ENCODE data around the gene ISL2. TPM values are rescaled to one million over a fixed set of nuclear protein-coding genes. Genes with fewer than 3 reads are reported as not detected.
A peak's percentile ranks its signal among the peaks of the same experiment; 100 is the strongest.

ISL2 gene
- polyA plus RNA-seq, 1 donor (not counting 4 experiments of a cell fraction or from before 2014, with no cell fraction given) = not detected

- Histone ChIP-seq H3K9me1 (ENCODE audit: control insufficient read depth, extremely low read depth, insufficient read depth, low read length) (no peaks in the 10 kb centered on the region), H3K9ac (ENCODE audit: control insufficient read depth, extremely low read depth, insufficient read depth, low read length) (no peak overlapping the region), H3K36me3 (ENCODE audit: control insufficient read depth in 2 of 2, extremely low read depth in 1 of 2, insufficient read depth in 2 of 2, low read length in 2 of 2) (no peaks in the 10 kb centered on the region), H4K20me1 (ENCODE audit: control insufficient read depth, extremely low read depth, insufficient read depth, low read length) (no peaks in the 10 kb centered on the region), H3K27me3 (ENCODE audit: control insufficient read depth, extremely low read depth, insufficient read depth, low read length) (no peaks in the 10 kb centered on the region), H3K9me3 (ENCODE audit: control insufficient read depth, low read depth, low read length) (no peaks in the 10 kb centered on the region), H3K4me1 (ENCODE audit: control insufficient read depth, extremely low read depth, insufficient read depth, low read length) (no peaks in the 10 kb centered on the region), H3K4me2 (ENCODE audit: control insufficient read depth, extremely low read depth, insufficient read depth, low read depth, low read length) (no peak overlapping the region), H3K79me2 (ENCODE audit: control insufficient read depth, insufficient read depth, low read length) (no peaks in the 10 kb centered on the region), H3K4me3 (ENCODE audit: control insufficient read depth in 2 of 3, extremely low read depth in 1 of 3, insufficient read depth in 2 of 3, low read depth in 1 of 3, low read length in 3 of 3) (no peak overlapping the region), H2AFZ (ENCODE audit: control insufficient read depth, low read length) (no peak overlapping the region), H3K27ac (ENCODE audit: control insufficient read depth, insufficient read depth, low read length) (no peak overlapping the region)
- TF ChIP-seq EZH2 (IDR thresholded peaks at IDR 0.05; ENCODE audit: low read length) (no peak), CTCF (optimal IDR thresholded peaks at IDR 0.05 in 1 of 3, IDR thresholded peaks at IDR 0.05 in 1 of 3, conservative IDR thresholded peaks at IDR 0.05 in 1 of 3; ENCODE audit: extremely low read depth in 1 of 3, insufficient read depth in 2 of 3, low read length in 3 of 3) (no peak)
- DNase-seq (ENCODE audit: low read depth, low spot score) = no peak
- dilution Hi-C loops (cut with MboI; ENCODE audit: extremely low pct_ligation_motif_present, low sequenced_read_pairs) = no loop called here
- no peak for FAIRE-seq
These were observed 42.1 kb downstream of the ISL2 start for GRCh38 chr15:76378691-76379090.

DNA sequence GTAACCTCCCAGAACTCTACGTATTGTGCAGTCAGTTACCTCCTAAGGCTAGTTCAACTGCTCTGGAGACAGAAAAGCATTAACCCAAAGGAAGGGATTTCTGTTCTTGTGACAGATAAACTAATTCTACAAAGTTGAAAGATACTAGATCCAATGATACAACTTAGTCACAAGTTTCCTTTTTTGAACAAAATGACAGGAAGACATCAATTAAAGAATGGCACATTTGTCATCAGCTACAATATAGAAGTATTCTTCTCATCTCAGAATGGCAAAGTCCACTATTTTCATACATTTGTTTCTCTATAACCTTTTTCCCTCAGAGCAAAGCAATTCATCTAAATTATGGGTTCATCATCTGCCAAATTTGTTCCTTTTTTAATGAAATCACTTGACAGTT is 43.7 kb downstream of the ISL2 start:
- FAIRE-seq (peak; percentile 39), DNase-seq (ENCODE audit: low read depth, low spot score) (no peak)
- no peak overlapping the region for H3K4me2 ChIP-seq (ENCODE audit: control insufficient read depth, extremely low read depth, insufficient read depth, low read depth, low read length)
- dilution Hi-C loops (cut with MboI; ENCODE audit: extremely low pct_ligation_motif_present, low sequenced_read_pairs) = no loop called here
- no peak overlapping the region for H3K9ac ChIP-seq (ENCODE audit: control insufficient read depth, extremely low read depth, insufficient read depth, low read length)
- no peaks in the 10 kb centered on the region for H3K9me1 ChIP-seq (ENCODE audit: control insufficient read depth, extremely low read depth, insufficient read depth, low read length)
- no peak overlapping the region for H3K27ac ChIP-seq (ENCODE audit: control insufficient read depth, insufficient read depth, low read length)
- no peaks in the 10 kb centered on the region for H3K4me1 ChIP-seq (ENCODE audit: control insufficient read depth, extremely low read depth, insufficient read depth, low read length)
- H3K4me3 ChIP-seq (ENCODE audit: control insufficient read depth in 2 of 3, extremely low read depth in 1 of 3, insufficient read depth in 2 of 3, low read depth in 1 of 3, low read length in 3 of 3) = no peak overlapping the region
- H3K9me3 ChIP-seq (ENCODE audit: control insufficient read depth, low read depth, low read length) = no peaks in the 10 kb centered on the region
- no peaks in the 10 kb centered on the region for H3K27me3 ChIP-seq (ENCODE audit: control insufficient read depth, extremely low read depth, insufficient read depth, low read length)
- H3K79me2 ChIP-seq (ENCODE audit: control insufficient read depth, insufficient read depth, low read length) = no peaks in the 10 kb centered on the region
- H3K36me3 ChIP-seq (ENCODE audit: control insufficient read depth in 2 of 2, extremely low read depth in 1 of 2, insufficient read depth in 2 of 2, low read length in 2 of 2) = no peaks in the 10 kb centered on the region
- no peak for TF ChIP-seq EZH2 (IDR thresholded peaks at IDR 0.05; ENCODE audit: low read length)
- TF ChIP-seq CTCF (optimal IDR thresholded peaks at IDR 0.05 in 1 of 3, IDR thresholded peaks at IDR 0.05 in 1 of 3, conservative IDR thresholded peaks at IDR 0.05 in 1 of 3; ENCODE audit: extremely low read depth in 1 of 3, insufficient read depth in 2 of 3, low read length in 3 of 3) = no peak
- H2AFZ ChIP-seq (ENCODE audit: control insufficient read depth, low read length) = no peak overlapping the region
- no peaks in the 10 kb centered on the region for H4K20me1 ChIP-seq (ENCODE audit: control insufficient read depth, extremely low read depth, insufficient read depth, low read length)

Data from keratinocyte (primary cell).